GM21529 (cell line): ENCODE results near the gene CHST13.

Experiments
- ATAC-seq: cut with Tn5 transposase; IDR thresholded peaks from one replicate; pipeline ENCODE4 v1.9.1; 2021; ENCODE audit not compliant: unreplicated experiment

Gene CHST13

GRCh38 chr3:126487151-126487771, 36.7 kb upstream of the CHST13 start:
- ATAC-seq: no peak

GRCh38 chr3:126488185-126488584, 35.8 kb upstream of the CHST13 start:
- no peak for ATAC-seq

DNA sequence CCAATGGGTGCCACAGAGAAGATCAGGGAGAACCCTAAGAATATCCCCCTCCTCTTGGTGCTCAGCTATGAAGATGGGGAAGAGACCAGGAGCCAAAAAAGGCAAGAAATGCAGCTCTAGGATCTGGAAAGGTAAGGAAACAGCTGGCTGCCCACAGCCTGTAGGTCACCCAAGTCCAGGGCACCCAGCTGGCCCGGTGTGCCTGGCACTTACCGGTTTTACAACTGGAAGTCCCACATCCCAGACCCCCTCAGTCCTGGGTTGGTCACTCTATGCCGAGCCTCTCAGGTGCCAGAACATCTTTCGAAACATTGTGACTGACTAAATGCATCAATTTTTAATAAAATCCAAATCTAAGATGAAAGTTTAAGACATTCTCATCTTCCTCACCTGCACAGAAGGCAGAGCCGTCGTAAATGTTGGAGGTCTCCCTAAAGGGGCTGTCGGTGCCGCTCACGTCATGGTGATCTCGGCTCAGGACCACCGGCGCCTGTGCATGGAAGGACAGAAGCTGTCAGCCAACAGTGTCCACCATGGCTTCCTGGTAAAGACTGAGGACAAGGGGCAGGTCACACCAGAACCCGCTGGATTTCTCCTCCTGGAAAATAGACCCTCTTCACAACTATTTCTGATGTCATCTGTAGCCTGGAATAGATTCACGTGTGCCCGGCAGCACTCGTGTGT, 34.9 kb upstream of the CHST13 start:
- ATAC-seq: no peak

DNA sequence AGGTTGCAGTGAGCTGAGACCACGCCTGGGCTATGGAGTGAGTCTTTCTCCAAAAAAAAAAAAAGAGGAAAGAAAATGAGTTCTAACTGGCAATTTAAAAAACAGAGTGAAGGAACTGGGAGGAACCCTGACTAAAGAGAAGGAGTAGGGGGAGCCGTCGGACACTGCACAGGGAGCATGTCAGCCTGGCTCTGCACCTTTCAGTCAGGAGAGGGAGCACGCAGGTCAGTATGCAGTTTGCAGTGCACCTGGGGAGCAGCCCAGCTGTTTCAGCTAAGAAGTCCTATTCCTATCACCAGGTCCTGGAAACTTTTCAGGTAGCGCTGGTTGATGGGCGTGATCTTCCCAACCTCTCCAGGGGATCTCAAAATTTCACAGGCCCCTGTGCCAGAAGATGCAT, 33.3 kb upstream of the CHST13 start:
- no peak for ATAC-seq

GRCh38 chr3:126491221-126492013, 32.5 kb upstream of the CHST13 start:
- ATAC-seq: no peak

GRCh38 chr3:126493051-126493450, 30.9 kb upstream of the CHST13 start:
- no peak for ATAC-seq

DNA sequence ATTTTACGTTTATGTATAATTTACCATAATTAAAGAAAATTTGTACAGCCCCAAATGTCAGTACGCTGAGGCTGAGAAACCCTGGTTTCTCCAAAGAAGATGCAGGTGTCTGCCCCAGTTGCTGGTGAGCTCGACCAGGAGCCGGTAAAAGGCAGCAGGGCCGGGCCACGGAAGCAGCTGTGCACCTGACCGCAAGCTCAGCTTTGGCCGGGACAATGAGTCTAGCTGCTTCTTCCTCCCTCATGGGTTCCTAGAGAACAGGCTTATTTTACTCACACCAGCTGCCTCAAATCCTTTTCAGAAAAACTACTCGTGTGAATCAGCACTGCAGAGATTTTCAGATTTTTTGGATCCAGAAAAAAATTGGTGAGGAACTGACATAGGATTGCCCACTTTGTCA, 30.2 kb upstream of the CHST13 start:
- no peak for ATAC-seq

DNA sequence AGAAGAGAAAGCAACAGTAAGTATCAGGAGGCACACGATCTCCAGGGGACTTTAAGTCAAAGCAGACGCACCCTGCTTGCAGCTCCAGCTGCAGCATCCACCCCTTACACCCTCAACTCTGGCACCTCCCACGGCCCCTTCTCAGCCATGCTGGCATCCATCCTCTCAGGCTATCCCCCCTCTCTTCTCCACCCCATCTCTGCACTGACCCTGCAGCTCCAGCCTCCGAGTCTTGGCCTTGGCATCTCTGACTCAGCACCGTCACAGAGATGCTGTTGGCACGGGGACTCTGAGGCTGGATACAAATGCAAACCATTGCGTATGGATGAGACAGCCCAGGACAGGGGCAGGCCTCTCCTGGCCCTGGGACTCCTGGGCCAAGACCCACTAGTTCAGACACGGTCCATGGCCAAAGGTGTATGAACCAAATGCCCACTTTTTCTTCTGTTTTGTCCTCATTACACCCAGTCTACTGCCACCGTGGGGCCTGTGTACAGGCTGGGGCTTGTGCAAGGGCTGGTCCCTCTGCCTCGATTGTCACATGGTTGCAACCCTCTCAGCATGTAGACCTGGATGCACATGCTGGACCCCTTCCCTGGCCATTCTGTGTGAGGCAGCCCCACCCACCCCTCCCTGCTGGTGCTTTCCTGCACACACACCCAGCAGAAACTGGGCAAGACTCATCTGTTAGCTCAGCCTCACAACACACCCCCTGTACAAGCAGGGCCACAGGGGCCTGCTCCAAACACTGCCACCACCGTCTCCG, 29.6 kb upstream of the CHST13 start:
- no peak for ATAC-seq

GRCh38 chr3:126494970-126495230, 29.1 kb upstream of the CHST13 start:
- no peak for ATAC-seq

DNA sequence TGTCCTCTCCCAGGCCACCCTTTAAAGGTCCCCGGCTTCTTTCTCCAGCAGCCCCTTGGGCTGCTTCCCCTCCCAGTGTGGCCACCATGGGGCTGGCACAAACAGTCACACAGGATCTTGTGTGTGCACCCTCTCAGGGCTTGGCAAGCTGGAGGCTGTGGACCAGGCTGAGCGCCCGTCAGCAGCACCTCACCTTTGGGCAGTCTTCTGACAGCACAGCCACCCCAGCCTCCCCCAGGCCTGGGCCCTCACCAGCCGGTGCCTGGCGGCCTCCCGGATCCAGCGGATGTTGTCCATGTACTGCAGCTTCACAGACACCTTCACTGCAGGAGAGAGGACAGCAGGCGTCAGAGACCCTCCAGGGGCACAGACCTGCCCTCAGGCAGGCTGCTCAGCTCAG, 28.2 kb upstream of the CHST13 start:
- no peak for ATAC-seq

- no peak for ATAC-seq
Observed at GRCh38 chr3:126496894-126497850, 26.8 kb upstream of the CHST13 start.

DNA sequence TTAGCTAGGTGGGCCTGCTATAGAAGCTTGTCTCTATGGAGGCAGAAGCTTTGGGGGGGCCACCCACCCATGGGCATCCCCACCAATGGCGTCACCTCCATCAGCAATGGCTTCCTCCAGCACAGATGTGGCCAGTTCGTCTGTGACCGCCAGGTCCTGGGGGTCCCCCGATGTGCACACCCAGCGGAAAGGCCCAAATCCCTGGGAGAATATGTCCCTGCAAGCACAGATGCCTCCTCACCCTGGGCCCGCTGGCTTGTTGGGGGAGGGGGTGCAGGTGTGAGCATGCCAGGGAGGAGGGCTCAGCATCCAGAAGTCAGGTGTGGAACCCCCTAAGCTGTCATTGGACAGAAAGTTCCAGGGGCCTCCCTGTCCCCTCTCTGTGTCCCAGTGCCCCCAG, 26.0 kb upstream of the CHST13 start:
- ATAC-seq: no peak

GRCh38 chr3:126498461-126498860, 25.5 kb upstream of the CHST13 start:
- ATAC-seq: no peak

DNA sequence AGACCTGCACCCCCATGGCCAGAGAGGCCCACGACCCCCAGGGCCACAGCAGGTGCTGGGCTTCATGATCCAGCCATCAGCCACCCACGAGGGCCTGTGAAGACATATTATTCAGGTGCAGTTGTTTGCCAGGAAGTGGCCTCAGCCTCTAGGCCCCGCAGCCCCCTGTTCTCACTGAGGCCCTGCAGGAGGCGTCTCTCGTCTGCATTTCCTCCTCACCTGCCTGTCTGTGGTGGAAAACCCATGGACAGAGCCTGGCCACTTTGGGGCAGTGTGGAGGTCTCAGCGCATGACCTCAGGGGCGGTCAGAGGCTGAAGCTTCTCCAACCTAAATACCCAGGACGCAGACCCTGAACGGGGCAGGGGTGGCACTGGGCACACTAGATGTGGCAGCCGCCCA, 25.0 kb upstream of the CHST13 start:
- ATAC-seq: no peak

- no peak for ATAC-seq
Observed at GRCh38 chr3:126499401-126499800, 24.6 kb upstream of the CHST13 start.

DNA sequence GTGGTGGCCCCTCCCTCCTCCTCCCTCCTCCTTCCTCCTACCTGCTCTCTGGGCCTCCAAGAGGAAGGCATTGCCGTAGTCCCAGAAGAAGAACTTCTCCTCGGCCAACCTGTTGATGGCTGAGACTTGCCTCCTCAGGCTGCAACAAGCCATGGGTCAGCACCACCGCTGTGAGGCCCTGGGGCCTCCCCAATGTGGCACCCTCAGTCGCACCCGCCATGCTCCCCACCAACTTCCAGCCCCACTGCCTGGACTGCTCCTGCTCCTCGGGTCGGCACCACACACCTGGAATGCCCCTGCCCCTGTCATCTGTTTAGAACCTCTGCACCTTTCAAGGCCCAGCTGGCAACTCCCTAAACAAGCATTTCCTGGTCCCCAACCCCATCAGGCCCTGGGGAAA, 23.9 kb upstream of the CHST13 start:
- no peak for ATAC-seq

GRCh38 chr3:126501054-126501453, 22.9 kb upstream of the CHST13 start:
- ATAC-seq: no peak

- ATAC-seq: no peak
Observed at GRCh38 chr3:126501736-126502135, 22.2 kb upstream of the CHST13 start.

GRCh38 chr3:126502656-126503055, 21.3 kb upstream of the CHST13 start:
- no peak for ATAC-seq

- ATAC-seq: no peak
Observed at GRCh38 chr3:126503701-126504100, 20.3 kb upstream of the CHST13 start.

DNA sequence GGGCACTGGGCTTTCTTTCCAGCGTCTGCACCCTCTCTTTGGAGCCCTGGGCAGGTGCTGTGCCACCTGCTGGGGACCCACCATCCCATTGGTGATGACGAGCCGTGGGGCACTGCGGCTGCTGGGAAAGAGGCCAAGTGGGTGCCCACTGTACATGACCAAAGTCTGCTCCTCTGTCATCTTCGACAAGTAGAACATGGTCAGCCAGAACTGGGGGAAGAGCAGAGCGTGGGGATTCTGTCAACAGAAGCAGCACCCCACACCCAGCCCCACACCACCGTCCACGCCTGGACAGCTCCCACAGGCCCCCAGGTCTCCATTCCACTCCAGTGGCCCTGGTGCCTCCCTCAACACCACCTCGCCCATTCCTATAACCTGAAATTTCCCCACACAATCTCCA, 16.1 kb upstream of the CHST13 start:
- no peak for ATAC-seq
